Osteoblast (primary cell): Measurements from ENCODE around the gene GAS6. TPM values are rescaled to one million over a fixed set of nuclear protein-coding genes. Genes with fewer than 3 reads are reported as not detected.

Source experiments
- DNase-seq: peaks from one replicate; pipeline ENCODE4 v3.0.0; 2011; ENCODE audit warnings: low spot score, mixed read lengths; ENCODE audit not compliant: insufficient read length; ENCODE audit errors: missing footprints
- H2AFZ ChIP-seq: 2 replicates; pipeline ENCODE4 v1.6.0; 2011; ENCODE audit warnings: mild to moderate bottlenecking, low read length
- H3K27ac ChIP-seq: 2 replicates; pipeline ENCODE4 v1.5.1; 2011; ENCODE audit warnings: mild to moderate bottlenecking, low read depth, low read length, moderate library complexity
- H3K27me3 ChIP-seq: 2 replicates; pipeline ENCODE4 v1.6.0; 2012; ENCODE audit warnings: mild to moderate bottlenecking, control low read depth, inconsistent platforms, low read length, moderate library complexity; ENCODE audit not compliant: insufficient read depth
- H3K36me3 ChIP-seq: 2 replicates; pipeline ENCODE4 v1.5.1; 2011; ENCODE audit warnings: mild to moderate bottlenecking, low read length, control low read depth, moderate library complexity; ENCODE audit not compliant: insufficient read depth
- H3K4me1 ChIP-seq: 2 replicates; pipeline ENCODE4 v1.5.1; 2011; ENCODE audit warnings: mild to moderate bottlenecking, low read length, control low read depth, moderate library complexity; ENCODE audit not compliant: insufficient read depth
- H3K4me2 ChIP-seq: 2 replicates; pipeline ENCODE4 v1.6.0; 2011; ENCODE audit warnings: mild to moderate bottlenecking, low read length; ENCODE audit not compliant: insufficient read depth
- H3K4me3 ChIP-seq: fragments of 200-600 bp; sonication (generic); 3 replicates; pipeline ENCODE4 v1.5.1; 2012; ENCODE audit warnings: mild to moderate bottlenecking, low read length, inconsistent platforms; ENCODE audit not compliant: insufficient read depth
- H3K79me2 ChIP-seq: 2 replicates; pipeline ENCODE4 v1.6.0; 2012; ENCODE audit warnings: mild to moderate bottlenecking, low read length, control low read depth, inconsistent platforms; ENCODE audit not compliant: insufficient read depth
- H3K9me3 ChIP-seq: 2 replicates; pipeline ENCODE4 v1.5.1; 2011; ENCODE audit warnings: low read depth, low read length, control low read depth
- H4K20me1 ChIP-seq: 2 replicates; pipeline ENCODE4 v1.6.0; 2012; ENCODE audit warnings: mild to moderate bottlenecking, low read length, control low read depth; ENCODE audit not compliant: insufficient read depth
- total RNA-seq: library from RNA; depleted of rRNA; stranded (reverse); fragments of >200 nt; gene quantifications from 2 replicates; pipeline ENCODE4 v1.2.3, GENCODE V29; 2012
- TF ChIP-seq, protein P1 (sequence below): IDR thresholded peaks from 2 replicates; pipeline ENCODE4 v1.5.1; 2011; ENCODE audit warnings: mild to moderate bottlenecking, low read depth, low read length, moderate library complexity; ENCODE audit errors: extremely low read depth

The GAS6 gene
- total RNA-seq, 1 donor = 417 TPM

- Histone ChIP-seq H3K4me2 (no peak overlapping the region), H3K4me3 (no peak overlapping the region), H3K27me3 (peaks cover 3% of the 10 kb centered on the region), H3K4me1 (peaks cover 12% of the 10 kb centered on the region), H2AFZ (no peak overlapping the region), H4K20me1 (no peaks in the 10 kb centered on the region), H3K9me3 (peaks cover 4% of the 10 kb centered on the region), H3K27ac (no peak overlapping the region), H3K36me3 (no peaks in the 10 kb centered on the region), H3K79me2 (no peaks in the 10 kb centered on the region)
- TF ChIP-seq, protein P1, sequence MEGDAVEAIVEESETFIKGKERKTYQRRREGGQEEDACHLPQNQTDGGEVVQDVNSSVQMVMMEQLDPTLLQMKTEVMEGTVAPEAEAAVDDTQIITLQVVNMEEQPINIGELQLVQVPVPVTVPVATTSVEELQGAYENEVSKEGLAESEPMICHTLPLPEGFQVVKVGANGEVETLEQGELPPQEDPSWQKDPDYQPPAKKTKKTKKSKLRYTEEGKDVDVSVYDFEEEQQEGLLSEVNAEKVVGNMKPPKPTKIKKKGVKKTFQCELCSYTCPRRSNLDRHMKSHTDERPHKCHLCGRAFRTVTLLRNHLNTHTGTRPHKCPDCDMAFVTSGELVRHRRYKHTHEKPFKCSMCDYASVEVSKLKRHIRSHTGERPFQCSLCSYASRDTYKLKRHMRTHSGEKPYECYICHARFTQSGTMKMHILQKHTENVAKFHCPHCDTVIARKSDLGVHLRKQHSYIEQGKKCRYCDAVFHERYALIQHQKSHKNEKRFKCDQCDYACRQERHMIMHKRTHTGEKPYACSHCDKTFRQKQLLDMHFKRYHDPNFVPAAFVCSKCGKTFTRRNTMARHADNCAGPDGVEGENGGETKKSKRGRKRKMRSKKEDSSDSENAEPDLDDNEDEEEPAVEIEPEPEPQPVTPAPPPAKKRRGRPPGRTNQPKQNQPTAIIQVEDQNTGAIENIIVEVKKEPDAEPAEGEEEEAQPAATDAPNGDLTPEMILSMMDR = no peak
- DNase-seq = peak; percentile 69
Observed at GRCh38 chr13:113770937-113771336, 92.9 kb downstream of the GAS6 start.

Other genes with a start within 250 kb of the GAS6 start
- not detected in 2 replicates for gene ATP4B, start 205.9 kb downstream of the GAS6 start, total RNA-seq
- not detected in 2 replicates for gene GRK1, start 196.9 kb downstream of the GAS6 start, total RNA-seq
- 1.8 and 2.9 TPM in 2 replicates for gene TMEM255B, start 104.8 kb downstream of the GAS6 start, total RNA-seq
- gene C13orf46, start 110.0 kb upstream of the GAS6 start, total RNA-seq = 0.36 and 0.59 TPM in 2 replicates